Keratinocyte (primary cell): ENCODE results near the gene AGPAT3. TPM values are rescaled to one million over a fixed set of nuclear protein-coding genes. Genes with fewer than 3 reads are reported as not detected.
A peak's percentile ranks its signal among the peaks of the same experiment; 100 is the strongest.

Experiments
- DNase-seq: peaks from one replicate; pipeline ENCODE4 v3.0.0-alpha.2; 2011; ENCODE audit warnings: low read depth, missing footprints, low spot score
- FAIRE-seq: peaks from 2 replicates; lab custom pipeline; 2011; peaks lifted over from hg19 to GRCh38; lab: Jason Lieb, UNC
- H2AFZ ChIP-seq: 2 replicates; pipeline ENCODE4 v1.6.0; 2012; ENCODE audit warnings: low read length, control low read depth, inconsistent platforms; ENCODE audit not compliant: control insufficient read depth
- H3K27ac ChIP-seq: 2 replicates; pipeline ENCODE4 v1.5.1; 2011; ENCODE audit warnings: low read length; ENCODE audit not compliant: control insufficient read depth, insufficient read depth
- H3K27me3 ChIP-seq: 3 replicates; pipeline ENCODE4 v1.6.0; 2011; ENCODE audit warnings: low read length; ENCODE audit not compliant: control insufficient read depth, insufficient read depth; ENCODE audit errors: extremely low read depth
- H3K36me3 ChIP-seq, 2 experiments: 2 replicates in 1 of 2; 3 replicates in 1 of 2; pipeline ENCODE4 v1.5.1; 2011; ENCODE audit warnings: low read length in 2 of 2, mild to moderate bottlenecking in 1 of 2; ENCODE audit not compliant: control insufficient read depth in 2 of 2, insufficient read depth in 2 of 2; ENCODE audit errors: extremely low read depth in 1 of 2
- H3K4me1 ChIP-seq: 3 replicates; pipeline ENCODE4 v1.5.1; 2011; ENCODE audit warnings: low read length; ENCODE audit not compliant: control insufficient read depth, insufficient read depth; ENCODE audit errors: extremely low read depth
- H3K4me2 ChIP-seq: 3 replicates; pipeline ENCODE4 v1.6.0; 2011; ENCODE audit warnings: low read depth, low read length; ENCODE audit not compliant: control insufficient read depth, insufficient read depth; ENCODE audit errors: extremely low read depth
- H3K4me3 ChIP-seq, 3 experiments: fragments of 200-600 bp in 1 of 3; sonication (generic) in 1 of 3; 2 replicates in 2 of 3; 3 replicates in 1 of 3; pipeline ENCODE4 v1.5.1; 2011 to 2016; ENCODE audit warnings: low read length in 3 of 3, mild to moderate bottlenecking in 3 of 3, control low read depth in 2 of 3, inconsistent platforms in 1 of 3, low read depth in 1 of 3, mixed read lengths in 1 of 3, mixed run types in 1 of 3, moderate library complexity in 1 of 3; ENCODE audit not compliant: control insufficient read depth in 2 of 3, insufficient read depth in 2 of 3; ENCODE audit errors: extremely low read depth in 1 of 3
- H3K79me2 ChIP-seq: 2 replicates; pipeline ENCODE4 v1.6.0; 2012; ENCODE audit warnings: low read length; ENCODE audit not compliant: control insufficient read depth, insufficient read depth
- H3K9ac ChIP-seq: 3 replicates; pipeline ENCODE4 v1.6.0; 2011; ENCODE audit warnings: low read length; ENCODE audit not compliant: control insufficient read depth, insufficient read depth; ENCODE audit errors: extremely low read depth
- H3K9me1 ChIP-seq: 3 replicates; pipeline ENCODE4 v1.6.0; 2011; ENCODE audit warnings: low read length; ENCODE audit not compliant: control insufficient read depth, insufficient read depth; ENCODE audit errors: extremely low read depth
- H3K9me3 ChIP-seq: 2 replicates; pipeline ENCODE4 v1.5.1; 2012; ENCODE audit warnings: low read depth, low read length; ENCODE audit not compliant: control insufficient read depth
- H4K20me1 ChIP-seq: 3 replicates; pipeline ENCODE4 v1.6.0; 2011; ENCODE audit warnings: low read length; ENCODE audit not compliant: control insufficient read depth, insufficient read depth; ENCODE audit errors: extremely low read depth
- EZH2 ChIP-seq: IDR thresholded peaks from one replicate; pipeline ENCODE4 v1.6.1; 2012; ENCODE audit warnings: inconsistent platforms, mild to moderate bottlenecking, low read length, moderate library complexity
- dilution Hi-C: fragments of 300-500 bp; cut with MboI; formaldehyde crosslinking; loops from one replicate; pipeline ENCODE4 v1.7.0; 2020; ENCODE audit warnings: low sequenced_read_pairs; ENCODE audit not compliant: extremely low pct_ligation_motif_present
- polyA plus RNA-seq, 5 experiments: library from polyadenylated mRNA; depleted of rRNA in 3 of 5; stranded (reverse) in 3 of 5; stranded (forward) in 1 of 5; unstranded in 1 of 5; fragments of >200 nt; gene quantifications; 1 replicate in 1 of 5; 2 replicates in 3 of 5; 3 replicates in 1 of 5; pipeline versions ENCODE4 v1.2.1 to v1.2.3, GENCODE V29; 2011 to 2012; ENCODE audit warnings: missing spikeins in 2 of 5, low read depth in 1 of 5, low replicate concordance in 1 of 5
- TF ChIP-seq, protein P1 (sequence below), 3 experiments: IDR thresholded peaks in 1 of 3; conservative IDR thresholded peaks in 1 of 3; optimal IDR thresholded peaks in 1 of 3; 2 replicates in 2 of 3; 3 replicates in 1 of 3; pipeline versions ENCODE3 to v1.5.1; 2011; ENCODE audit warnings: low read length in 3 of 3, mild to moderate bottlenecking in 3 of 3, moderate library complexity in 2 of 3, control low read depth in 1 of 3, inconsistent platforms in 1 of 3; ENCODE audit not compliant: insufficient read depth in 2 of 3; ENCODE audit errors: extremely low read depth in 1 of 3

The AGPAT3 gene
- polyA plus RNA-seq, 1 donor (not counting 4 experiments of a cell fraction or from before 2014, with no cell fraction given): 21.7 TPM

DNA sequence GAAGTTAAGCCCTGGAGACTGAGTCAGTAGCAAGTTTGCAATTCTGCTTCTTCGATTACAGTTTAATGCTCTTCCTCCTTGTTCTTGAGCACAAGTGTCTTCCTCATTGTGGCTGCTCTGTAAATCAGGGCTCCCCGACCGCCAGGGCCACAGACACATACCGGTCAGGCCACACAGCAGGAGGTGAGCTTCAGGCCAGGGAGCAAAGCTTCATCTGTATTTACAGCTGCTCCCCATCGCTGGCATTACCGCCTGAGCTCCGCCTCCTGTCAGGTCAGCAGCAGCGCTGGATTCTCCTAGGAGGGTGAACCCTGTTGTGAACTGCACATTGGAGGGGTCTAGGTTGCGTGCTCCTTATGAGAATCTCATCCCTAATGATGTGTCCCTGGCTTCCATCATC is 145.4 kb downstream of the AGPAT3 start:
- Histone ChIP-seq H3K27ac (no peak overlapping the region), H3K4me3 (no peak overlapping the region), H3K4me1 (peaks cover 20% of the 10 kb centered on the region), H4K20me1 (peaks cover 10% of the 10 kb centered on the region), H3K79me2 (peaks cover 31% of the 10 kb centered on the region), H2AFZ (no peak overlapping the region), H3K9me3 (no peaks in the 10 kb centered on the region), H3K36me3 (no peaks in the 10 kb centered on the region), H3K4me2 (no peak overlapping the region), H3K9me1 (no peaks in the 10 kb centered on the region), H3K9ac (no peak overlapping the region), H3K27me3 (no peaks in the 10 kb centered on the region)
- no peak for DNase-seq
- TF ChIP-seq, protein P1, sequence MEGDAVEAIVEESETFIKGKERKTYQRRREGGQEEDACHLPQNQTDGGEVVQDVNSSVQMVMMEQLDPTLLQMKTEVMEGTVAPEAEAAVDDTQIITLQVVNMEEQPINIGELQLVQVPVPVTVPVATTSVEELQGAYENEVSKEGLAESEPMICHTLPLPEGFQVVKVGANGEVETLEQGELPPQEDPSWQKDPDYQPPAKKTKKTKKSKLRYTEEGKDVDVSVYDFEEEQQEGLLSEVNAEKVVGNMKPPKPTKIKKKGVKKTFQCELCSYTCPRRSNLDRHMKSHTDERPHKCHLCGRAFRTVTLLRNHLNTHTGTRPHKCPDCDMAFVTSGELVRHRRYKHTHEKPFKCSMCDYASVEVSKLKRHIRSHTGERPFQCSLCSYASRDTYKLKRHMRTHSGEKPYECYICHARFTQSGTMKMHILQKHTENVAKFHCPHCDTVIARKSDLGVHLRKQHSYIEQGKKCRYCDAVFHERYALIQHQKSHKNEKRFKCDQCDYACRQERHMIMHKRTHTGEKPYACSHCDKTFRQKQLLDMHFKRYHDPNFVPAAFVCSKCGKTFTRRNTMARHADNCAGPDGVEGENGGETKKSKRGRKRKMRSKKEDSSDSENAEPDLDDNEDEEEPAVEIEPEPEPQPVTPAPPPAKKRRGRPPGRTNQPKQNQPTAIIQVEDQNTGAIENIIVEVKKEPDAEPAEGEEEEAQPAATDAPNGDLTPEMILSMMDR (optimal IDR thresholded peaks at IDR 0.05 in 1 of 3, IDR thresholded peaks at IDR 0.05 in 1 of 3, conservative IDR thresholded peaks at IDR 0.05 in 1 of 3; ENCODE audit: extremely low read depth in 1 of 3, insufficient read depth in 2 of 3, low read length in 3 of 3): no peak
- FAIRE-seq: no peak
- dilution Hi-C loops: no loop called here

DNA sequence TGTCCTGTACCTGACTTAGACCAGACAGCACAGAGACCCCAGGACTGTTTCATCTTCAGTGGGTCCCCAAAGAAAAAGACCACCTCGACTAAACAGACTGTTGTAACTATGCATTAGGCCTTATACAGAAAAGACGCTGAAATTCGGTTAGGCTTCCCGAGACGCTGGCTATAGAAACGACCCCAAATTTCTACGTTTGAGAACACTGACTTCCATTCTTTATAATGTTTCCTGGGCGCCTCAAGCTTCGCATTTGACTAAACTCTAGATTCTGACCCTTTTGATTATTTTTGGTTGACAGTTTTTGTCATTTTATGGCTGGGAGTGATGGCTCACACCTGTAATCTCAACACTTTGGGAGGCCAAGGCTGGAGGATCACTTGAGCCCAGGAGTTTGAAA is 146.1 kb downstream of the AGPAT3 start:
- no peak for FAIRE-seq
- H3K4me2 ChIP-seq: peak overlapping the region; percentile 70
- H3K36me3 ChIP-seq: no peaks in the 10 kb centered on the region
- peaks cover 38% of the 10 kb centered on the region for H3K79me2 ChIP-seq
- no peak overlapping the region for H2AFZ ChIP-seq
- H3K9me3 ChIP-seq: no peaks in the 10 kb centered on the region
- DNase-seq: no peak
- peaks cover 13% of the 10 kb centered on the region for H4K20me1 ChIP-seq
- TF ChIP-seq, protein P1 (optimal IDR thresholded peaks at IDR 0.05 in 1 of 3, IDR thresholded peaks at IDR 0.05 in 1 of 3, conservative IDR thresholded peaks at IDR 0.05 in 1 of 3; ENCODE audit: extremely low read depth in 1 of 3, insufficient read depth in 2 of 3, low read length in 3 of 3): no peak
- TF ChIP-seq EZH2: no peak
- H3K4me3 ChIP-seq: peak overlapping the region; percentile 78 to 89 (median 80)
- dilution Hi-C loops: no loop called here
- no peaks in the 10 kb centered on the region for H3K27me3 ChIP-seq
- no peak overlapping the region for H3K27ac ChIP-seq
- peaks cover 18% of the 10 kb centered on the region for H3K4me1 ChIP-seq
- H3K9ac ChIP-seq: peak overlapping the region; percentile 89
- no peaks in the 10 kb centered on the region for H3K9me1 ChIP-seq
